Measurements from ENCODE around the gene PFN1. TPM values are rescaled to one million over a fixed set of nuclear protein-coding genes. Genes with fewer than 3 reads are reported as not detected.

Gene PFN1
- total and polyA plus RNA-seq, 10 of the 15 experiments (the other 5 are each of a cell fraction or from before 2014, with no cell fraction given) = 154 to 3,892 (median 1,918) TPM

DNA sequence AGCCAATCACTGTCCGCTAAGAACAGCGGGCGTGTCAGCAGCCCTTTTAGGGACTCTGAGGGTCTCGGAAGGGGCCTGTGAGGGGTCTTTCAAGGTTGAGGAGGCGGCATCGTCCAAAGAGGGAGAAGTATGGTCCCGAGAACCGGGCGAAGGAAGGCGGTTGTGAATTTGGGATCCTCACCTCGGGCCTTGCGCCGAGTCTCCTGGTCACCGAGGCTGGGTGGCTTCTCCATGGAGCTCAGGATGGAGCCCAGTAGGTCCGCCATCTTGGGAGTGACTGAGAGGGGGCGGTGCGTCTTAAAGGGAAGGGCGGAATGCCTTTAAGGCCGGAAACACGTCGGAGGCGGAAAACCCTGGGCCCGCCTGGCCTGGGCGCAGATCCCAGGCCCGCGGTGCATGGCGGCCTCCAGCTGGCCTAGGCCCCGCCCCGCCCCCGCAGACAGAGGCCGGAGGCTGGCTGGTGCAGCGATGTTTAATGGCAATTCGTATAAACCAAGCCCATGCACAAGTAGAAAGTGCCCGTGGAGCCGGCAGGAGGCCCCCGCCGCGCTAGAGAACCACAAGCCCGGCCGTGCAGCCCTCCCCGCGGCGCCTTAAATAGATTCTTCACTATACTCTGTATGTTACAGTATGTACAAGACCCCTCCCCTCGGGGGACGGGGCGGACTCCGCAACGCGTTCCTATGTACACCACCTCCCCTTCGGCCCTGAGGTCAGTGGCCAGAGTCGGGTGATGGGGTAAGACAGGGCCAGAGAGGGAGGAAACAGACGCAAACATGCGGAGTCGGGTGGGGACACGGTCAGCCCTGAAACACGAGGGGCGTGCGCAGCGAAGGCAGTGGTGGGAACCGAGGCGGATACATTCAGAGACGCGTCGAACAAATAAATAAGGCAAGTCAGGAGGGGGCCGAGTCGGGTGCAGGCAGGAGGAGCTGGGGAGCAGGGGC lies 19.5 kb upstream of the PFN1 start, which contains the start of gene SPAG7 (continued):
- TF ChIP-seq MTA2 (IDR thresholded peaks at IDR 0.05; ENCODE audit: low read depth) = peak; percentile 36; the same call in 1 of the 2 replicates
- TF ChIP-seq ASH2L (IDR thresholded peaks at IDR 0.05; ENCODE audit: borderline replicate concordance, low read depth) = 0 out of 2 replicates have a peak, but pooled peaks have one; percentile 77
- peak; percentile 70; the same call in 1 of the 2 replicates for TF ChIP-seq PAX5 (IDR thresholded peaks at IDR 0.05; ENCODE audit: borderline replicate concordance, low read depth, low read length)
- TF ChIP-seq MEF2A (IDR thresholded peaks at IDR 0.05; ENCODE audit: insufficient read depth, low read depth, low read length) = no peak
- TF ChIP-seq CBX5 (IDR thresholded peaks at IDR 0.05; ENCODE audit: low read depth) = no peak
- TF ChIP-seq CBFB (IDR thresholded peaks at IDR 0.05; ENCODE audit: low read depth) = peak; percentile 72; the same call in 1 of the 2 replicates
- TF ChIP-seq, protein P1, sequence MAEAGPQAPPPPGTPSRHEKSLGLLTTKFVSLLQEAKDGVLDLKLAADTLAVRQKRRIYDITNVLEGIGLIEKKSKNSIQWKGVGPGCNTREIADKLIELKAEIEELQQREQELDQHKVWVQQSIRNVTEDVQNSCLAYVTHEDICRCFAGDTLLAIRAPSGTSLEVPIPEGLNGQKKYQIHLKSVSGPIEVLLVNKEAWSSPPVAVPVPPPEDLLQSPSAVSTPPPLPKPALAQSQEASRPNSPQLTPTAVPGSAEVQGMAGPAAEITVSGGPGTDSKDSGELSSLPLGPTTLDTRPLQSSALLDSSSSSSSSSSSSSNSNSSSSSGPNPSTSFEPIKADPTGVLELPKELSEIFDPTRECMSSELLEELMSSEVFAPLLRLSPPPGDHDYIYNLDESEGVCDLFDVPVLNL (IDR thresholded peaks at IDR 0.05; ENCODE audit: low read depth, low read length) = no peak
- peak; percentile 19; the same call in 1 of the 2 replicates for TF ChIP-seq RCOR1 (conservative IDR thresholded peaks at IDR 0.05; ENCODE audit: low read depth, low read length)
- no peak for TF ChIP-seq FOXK2 (IDR thresholded peaks at IDR 0.05)
- TF ChIP-seq, protein P2, sequence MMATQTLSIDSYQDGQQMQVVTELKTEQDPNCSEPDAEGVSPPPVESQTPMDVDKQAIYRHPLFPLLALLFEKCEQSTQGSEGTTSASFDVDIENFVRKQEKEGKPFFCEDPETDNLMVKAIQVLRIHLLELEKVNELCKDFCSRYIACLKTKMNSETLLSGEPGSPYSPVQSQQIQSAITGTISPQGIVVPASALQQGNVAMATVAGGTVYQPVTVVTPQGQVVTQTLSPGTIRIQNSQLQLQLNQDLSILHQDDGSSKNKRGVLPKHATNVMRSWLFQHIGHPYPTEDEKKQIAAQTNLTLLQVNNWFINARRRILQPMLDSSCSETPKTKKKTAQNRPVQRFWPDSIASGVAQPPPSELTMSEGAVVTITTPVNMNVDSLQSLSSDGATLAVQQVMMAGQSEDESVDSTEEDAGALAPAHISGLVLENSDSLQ (IDR thresholded peaks at IDR 0.05) = no peak
- TF ChIP-seq KAT2A (conservative IDR thresholded peaks at IDR 0.05; ENCODE audit: control insufficient read depth, low read depth, low read length) = no peak
- 0 out of 2 replicates have a peak, but pooled peaks have one; percentile 28 for TF ChIP-seq MLLT1 (IDR thresholded peaks at IDR 0.05)
- TF ChIP-seq TCF7 (IDR thresholded peaks at IDR 0.05; ENCODE audit: borderline replicate concordance) = no peak
- no peak for TF ChIP-seq SUPT20H (IDR thresholded peaks at IDR 0.05; ENCODE audit: borderline replicate concordance, control insufficient read depth, low read depth, low read length)
- no peak for TF ChIP-seq BCL11A (IDR thresholded peaks at IDR 0.05; ENCODE audit: low read depth, low read length)
- 0 out of 2 replicates have a peak, but pooled peaks have one; percentile 12 for TF ChIP-seq SREBF2 (IDR thresholded peaks at IDR 0.05; ENCODE audit: low read length)
- TF ChIP-seq CBX3 (IDR thresholded peaks at IDR 0.05; ENCODE audit: borderline replicate concordance, low read depth) = no peak
- TF ChIP-seq GATAD2B (conservative IDR thresholded peaks at IDR 0.05; ENCODE audit: low read depth) = peak; percentile 76
- TF ChIP-seq JUND (IDR thresholded peaks at IDR 0.05; ENCODE audit: low read depth, low read length) = no peak
- TF ChIP-seq SPI1 (IDR thresholded peaks at IDR 0.05; ENCODE audit: borderline replicate concordance, insufficient read depth, low read depth, low read length) = no peak
- TF ChIP-seq PBX3 (IDR thresholded peaks at IDR 0.05; ENCODE audit: insufficient replicate concordance, low read depth, low read length) = peak; percentile 39
- TF ChIP-seq, protein P3, sequence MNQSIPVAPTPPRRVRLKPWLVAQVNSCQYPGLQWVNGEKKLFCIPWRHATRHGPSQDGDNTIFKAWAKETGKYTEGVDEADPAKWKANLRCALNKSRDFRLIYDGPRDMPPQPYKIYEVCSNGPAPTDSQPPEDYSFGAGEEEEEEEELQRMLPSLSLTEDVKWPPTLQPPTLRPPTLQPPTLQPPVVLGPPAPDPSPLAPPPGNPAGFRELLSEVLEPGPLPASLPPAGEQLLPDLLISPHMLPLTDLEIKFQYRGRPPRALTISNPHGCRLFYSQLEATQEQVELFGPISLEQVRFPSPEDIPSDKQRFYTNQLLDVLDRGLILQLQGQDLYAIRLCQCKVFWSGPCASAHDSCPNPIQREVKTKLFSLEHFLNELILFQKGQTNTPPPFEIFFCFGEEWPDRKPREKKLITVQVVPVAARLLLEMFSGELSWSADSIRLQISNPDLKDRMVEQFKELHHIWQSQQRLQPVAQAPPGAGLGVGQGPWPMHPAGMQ (IDR thresholded peaks at IDR 0.05; ENCODE audit: borderline replicate concordance) = no peak

Measured in GM12878 (cell line).